Transverse colon (tissue), 4 donors: ENCODE data around the gene FIGN. TPM values are rescaled to one million over a fixed set of nuclear protein-coding genes. Genes with fewer than 3 reads are reported as not detected.

ENCODE experiments used
- DNase-seq: peaks from one replicate; pipeline ENCODE4 v3.0.0-alpha.2; 2019
- H3K27ac ChIP-seq, 4 donors: fragments of 200-600 bp; sonication (generic); 2 replicates each; pipeline ENCODE4 v1.5.1; 2016 to 2018; ENCODE audit warnings: inconsistent platforms in 4 of 4
- H3K27me3 ChIP-seq: fragments of 200-600 bp; sonication (generic); 2 replicates; pipeline ENCODE4 v1.5.1; 2017; ENCODE audit warnings: inconsistent platforms
- H3K36me3 ChIP-seq, 4 donors: fragments of 200-600 bp; sonication (generic); 2 replicates each; pipeline ENCODE4 v1.5.1; 2017 to 2019; ENCODE audit warnings: inconsistent platforms in 4 of 4
- H3K4me1 ChIP-seq, 4 donors: fragments of 200-600 bp; sonication (generic); 2 replicates each; pipeline ENCODE4 v1.5.1; 2017 to 2020; ENCODE audit warnings: inconsistent platforms in 4 of 4
- H3K4me3 ChIP-seq, 4 donors: fragments of 200-600 bp; sonication (generic); 1 replicate in 1 of 4; 2 replicates in 3 of 4; pipeline versions ENCODE4 v1.5.1 to v1.6.1; 2017 to 2019; ENCODE audit warnings: inconsistent platforms in 4 of 4
- H3K9me3 ChIP-seq, 2 donors: fragments of 200-600 bp; sonication (generic); 2 replicates each; pipeline ENCODE4 v1.5.1; 2017 to 2019; ENCODE audit warnings: inconsistent platforms in 2 of 2
- CTCF ChIP-seq, 5 experiments: fragments of 200-600 bp in 3 of 5; fragments of 450-650 bp in 2 of 5; sonication (generic) in 3 of 5; IDR thresholded peaks; 1 replicate in 2 of 5; 2 replicates in 3 of 5; pipeline ENCODE4 v1.5.1; 2016 to 2017; ENCODE audit warnings: antibody characterized with exemption in 5 of 5, inconsistent platforms in 3 of 5, mild to moderate bottlenecking in 2 of 5, moderate library complexity in 1 of 5
- EP300 ChIP-seq: sonication (generic); formaldehyde crosslinking; IDR thresholded peaks from one replicate; pipeline ENCODE4 v1.6.1; 2017; ENCODE audit warnings: antibody characterized with exemption, low read depth
- POLR2A ChIP-seq: fragments of 450-650 bp; IDR thresholded peaks from one replicate; pipeline ENCODE4 v1.6.1; 2016; ENCODE audit warnings: antibody characterized with exemption, mild to moderate bottlenecking, moderate library complexity
- POLR2AphosphoS5 ChIP-seq, 3 donors: sonication (generic); formaldehyde crosslinking; IDR thresholded peaks; one replicate each; pipeline ENCODE4 v1.6.1; 2016; ENCODE audit warnings: antibody characterized with exemption in 3 of 3
- WGBS, 2 donors: methylation state at CpG; one replicate each; pipeline ENCODE4 v1.1.5; 2018; ENCODE audit warnings: low coverage in 1 of 2; 5-methylcytosine and 5-hydroxymethylcytosine counted together
- in situ Hi-C, 4 donors: fragments of 200-750 bp; cut with MboI; loops; one replicate each; pipeline versions ENCODE4 v1.15.0 to v1.15.1; 2017; ENCODE audit warnings: low sequenced_read_pairs in 3 of 4, low pct_ligation_motif_present in 1 of 4, low pct_unique_long_range_greater_than_20kb in 1 of 4
- intact Hi-C: fragments of 100-400 bp; cut with DNase I; formaldehyde crosslinking; loops from one replicate; pipeline ENCODE4 v1.15.1; 2023; ENCODE audit warnings: low total_unique reads
- total RNA-seq, 4 donors: library from RNA; depleted of rRNA; stranded (reverse); fragments of >200 nt; gene quantifications; one replicate each; pipeline ENCODE4 v1.1.0, GENCODE V29; 2016

The FIGN gene
- total RNA-seq, 4 donors from 2014 or later, result 0.75 to 1.3 (median 1.0) TPM

DNA sequence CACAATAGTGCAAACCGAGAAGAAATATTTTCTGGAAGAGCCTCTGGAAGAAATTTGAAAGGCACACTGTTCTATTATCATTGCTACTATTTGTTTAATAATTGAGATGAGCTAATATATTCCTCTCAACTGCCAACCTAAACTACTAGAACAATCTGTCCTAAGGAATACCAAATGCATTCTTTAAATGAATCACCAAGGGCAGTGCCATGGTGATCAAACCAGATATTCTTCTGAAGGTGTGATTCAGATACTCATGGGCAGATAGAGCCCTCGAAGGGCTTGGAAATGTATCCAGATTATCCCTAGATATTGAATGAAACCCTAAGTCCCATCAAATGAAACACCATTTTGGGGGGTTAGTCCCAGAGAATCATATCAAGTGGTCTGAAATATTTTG, 76.6 kb downstream of the FIGN start:
- TF ChIP-seq POLR2AphosphoS5 (IDR thresholded peaks at IDR 0.05) (no peak), EP300 (no peak), POLR2A (no peak), CTCF (IDR thresholded peaks at IDR 0.05) (no peak)
- in situ Hi-C loops (no loop called here), intact Hi-C loops (no loop called here)
- Histone ChIP-seq H3K9me3 (no peaks in the 10 kb centered on the region), H3K27me3 (no peaks in the 10 kb centered on the region), H3K4me3 (no peak overlapping the region), H3K36me3 (no peaks in the 10 kb centered on the region), H3K27ac (no peak overlapping the region), H3K4me1 (no peaks in the 10 kb centered on the region)
- no peak for DNase-seq
- 64 to 71% methylated on average over 2 of the region's 2 CpGs for WGBS, 2 donors

DNA sequence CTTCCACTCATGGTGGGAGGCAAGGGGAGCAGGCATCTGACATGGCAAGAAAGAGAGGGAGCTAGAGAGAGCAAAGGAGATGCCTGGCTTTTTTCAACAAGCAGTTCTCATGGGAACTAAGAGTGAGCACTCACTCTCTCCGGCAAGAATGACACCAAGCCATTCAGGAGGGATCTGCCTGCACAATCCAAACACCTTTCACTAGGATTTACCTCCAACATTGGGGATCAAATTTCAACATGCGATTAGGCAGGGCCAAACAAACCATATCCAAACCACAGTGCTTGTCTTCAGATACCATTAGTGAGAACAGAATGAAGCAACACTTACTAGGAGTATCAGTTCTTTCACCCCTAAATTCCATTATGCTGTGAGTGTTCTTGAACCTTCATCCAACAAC, 77.3 kb downstream of the FIGN start:
- H3K27ac ChIP-seq, result no peak overlapping the region
- H3K4me1 ChIP-seq, result no peaks in the 10 kb centered on the region
- no peaks in the 10 kb centered on the region for H3K27me3 ChIP-seq
- 50 to 60% methylated on average over 2 of the region's 2 CpGs for WGBS, 2 donors
- no peak overlapping the region for H3K4me3 ChIP-seq
- TF ChIP-seq POLR2AphosphoS5 (IDR thresholded peaks at IDR 0.05), result no peak
- TF ChIP-seq EP300, result no peak
- TF ChIP-seq POLR2A, result no peak
- TF ChIP-seq CTCF (IDR thresholded peaks at IDR 0.05), result no peak
- DNase-seq, result no peak
- no peaks in the 10 kb centered on the region for H3K36me3 ChIP-seq
- in situ Hi-C loops (no loop called here), intact Hi-C loops (no loop called here)
- no peaks in the 10 kb centered on the region for H3K9me3 ChIP-seq

DNA sequence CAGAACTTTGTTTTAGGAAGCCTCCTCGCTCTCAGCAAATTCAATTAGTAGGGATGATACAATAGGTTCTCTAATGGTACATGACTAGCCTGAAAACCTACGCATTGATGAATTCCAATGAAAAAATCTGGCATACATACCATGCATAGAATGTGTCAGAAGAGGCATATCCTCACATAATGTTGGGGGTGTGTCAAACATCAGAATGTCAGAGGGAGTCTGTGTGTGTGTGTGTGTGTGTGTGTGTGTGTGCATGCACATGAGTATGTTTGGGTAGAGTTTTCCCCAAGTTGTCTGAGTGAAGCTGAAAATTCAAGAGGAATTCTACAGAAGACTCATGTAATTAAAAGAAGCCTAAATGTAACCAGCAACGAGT, 78.5 kb downstream of the FIGN start:
- Histone ChIP-seq H3K4me3 (no peak overlapping the region), H3K27ac (no peak overlapping the region), H3K4me1 (no peaks in the 10 kb centered on the region), H3K27me3 (no peaks in the 10 kb centered on the region), H3K36me3 (no peaks in the 10 kb centered on the region), H3K9me3 (no peaks in the 10 kb centered on the region)
- no peak for TF ChIP-seq POLR2AphosphoS5 (IDR thresholded peaks at IDR 0.05)
- no peak for TF ChIP-seq EP300
- TF ChIP-seq CTCF (IDR thresholded peaks at IDR 0.05), result no peak
- TF ChIP-seq POLR2A, result no peak
- intact Hi-C loops (no loop called here), in situ Hi-C loops (no loop called here)
- no peak for DNase-seq
- 67 to 68% methylated on average over 3 of the region's 3 CpGs for WGBS, 2 donors

DNA sequence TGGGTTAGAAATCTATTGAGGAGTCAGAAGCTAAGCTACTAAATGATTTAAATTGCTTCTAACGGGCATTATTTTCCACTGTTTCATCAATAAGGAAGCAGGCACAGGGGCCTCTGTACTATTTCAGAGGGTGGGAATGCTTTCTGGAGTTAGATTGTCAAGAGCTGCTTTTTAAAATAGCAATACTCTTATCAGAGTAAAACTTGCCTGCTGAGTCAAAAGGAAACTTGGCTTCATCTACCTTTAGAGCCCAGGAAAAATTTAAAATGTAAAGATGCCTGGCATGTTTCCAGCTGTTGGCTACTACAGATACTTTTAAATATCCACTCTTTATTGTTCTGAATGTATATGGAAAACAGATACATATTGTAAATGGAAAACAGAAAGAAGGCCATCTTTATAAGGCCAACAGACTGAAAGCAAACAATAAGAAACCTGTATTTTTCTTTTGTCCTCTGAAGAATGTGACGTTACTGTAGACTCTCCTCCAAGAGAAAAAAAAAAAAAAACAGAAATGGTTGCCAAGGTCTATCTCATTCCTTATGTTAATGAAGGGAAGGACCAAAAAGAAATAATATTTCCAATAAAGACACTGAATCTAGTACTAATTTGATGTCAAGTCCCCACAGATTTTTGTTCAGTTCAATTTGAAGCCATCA, 79.1 kb downstream of the FIGN start:
- no peaks in the 10 kb centered on the region for H3K4me1 ChIP-seq
- H3K9me3 ChIP-seq, result no peaks in the 10 kb centered on the region
- no peak overlapping the region for H3K4me3 ChIP-seq
- no peak overlapping the region for H3K27ac ChIP-seq
- WGBS, 2 donors, result 49 to 58% methylated on average over 2 of the region's 2 CpGs
- DNase-seq, result no peak
- no peaks in the 10 kb centered on the region for H3K27me3 ChIP-seq
- TF ChIP-seq CTCF (IDR thresholded peaks at IDR 0.05), result no peak
- no peaks in the 10 kb centered on the region for H3K36me3 ChIP-seq
- intact Hi-C loops (no loop called here), in situ Hi-C loops (no loop called here)
